Esophagus (tissue), 2 donors: ENCODE results near the gene SLC9A1. TPM values are rescaled to one million over a fixed set of nuclear protein-coding genes. Genes with fewer than 3 reads are reported as not detected.

Experiments
- H3K27ac ChIP-seq, 2 donors: one replicate each; pipeline ENCODE4 v1.5.1; 2013; ENCODE audit warnings: low read depth in 2 of 2, mild to moderate bottlenecking in 2 of 2, inconsistent platforms in 1 of 2, low read length in 1 of 2, moderate library complexity in 1 of 2
- H3K27me3 ChIP-seq, 2 donors: one replicate each; pipeline ENCODE4 v1.6.1; 2013; ENCODE audit warnings: low read length in 2 of 2, control low read depth in 1 of 2, mild to moderate bottlenecking in 1 of 2; ENCODE audit not compliant: insufficient read depth in 2 of 2, control insufficient read depth in 1 of 2
- H3K36me3 ChIP-seq, 2 donors: one replicate each; pipeline ENCODE4 v1.6.1; 2013; ENCODE audit warnings: low read length in 1 of 2; ENCODE audit not compliant: control insufficient read depth in 2 of 2, insufficient read depth in 2 of 2
- H3K4me1 ChIP-seq, 2 donors: one replicate each; pipeline ENCODE4 v1.6.1; 2013; ENCODE audit warnings: low read length in 1 of 2; ENCODE audit not compliant: control insufficient read depth in 2 of 2, insufficient read depth in 2 of 2
- H3K4me3 ChIP-seq, 2 donors: one replicate each; pipeline ENCODE4 v1.5.1; 2013; ENCODE audit warnings: low read length in 2 of 2, mild to moderate bottlenecking in 2 of 2, low read depth in 1 of 2, moderate library complexity in 1 of 2
- H3K9me3 ChIP-seq, 2 donors: one replicate each; pipeline ENCODE4 v1.6.1; 2013; ENCODE audit warnings: mild to moderate bottlenecking in 2 of 2, low read depth in 1 of 2, low read length in 1 of 2, moderate library complexity in 1 of 2; ENCODE audit not compliant: control insufficient read depth in 2 of 2, insufficient read depth in 1 of 2
- WGBS, 2 donors: extraction: QIAGEN DNeasy Blood & Tissue Kit; methylation state at CpG; one replicate each; pipeline ENCODE4 v1.1.7; 2013; 5-methylcytosine and 5-hydroxymethylcytosine counted together
- polyA plus RNA-seq, 2 donors: library from polyadenylated mRNA; stranded (reverse); fragments of 200-250 nt; gene quantifications; one replicate each; pipeline ENCODE4 v1.2.3, GENCODE V29; 2013
- donor health status: healthy with polysubstance abuse.
- donor health status: Bipolar disorder and iron deficiency.

The SLC9A1 gene
- polyA plus RNA-seq, 2 donors, result 9.1 to 16.1 TPM

DNA sequence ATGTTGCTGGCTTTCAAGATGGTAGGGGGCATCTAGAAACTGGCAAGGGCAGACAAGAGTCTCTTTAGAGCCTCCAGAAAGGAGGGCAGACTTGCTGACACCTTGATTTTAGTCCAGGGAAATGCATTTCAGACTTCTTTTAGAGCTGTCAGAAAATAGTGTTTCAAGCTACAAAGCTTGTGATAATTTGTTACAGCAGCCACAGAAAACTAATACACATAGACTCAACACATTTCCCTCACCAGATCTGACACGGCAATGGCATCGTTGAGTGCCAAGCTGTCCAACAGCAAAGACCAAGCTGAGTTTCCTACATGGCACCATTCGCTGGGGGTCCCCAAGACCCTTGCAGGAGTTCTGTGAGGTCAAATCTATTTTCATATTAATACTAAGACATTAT is 62.0 kb downstream of the SLC9A1 start:
- Histone ChIP-seq H3K9me3 (no peaks in the 10 kb centered on the region), H3K27ac (no peak overlapping the region), H3K27me3 (no peaks in the 10 kb centered on the region), H3K36me3 (no peaks in the 10 kb centered on the region), H3K4me1 (peaks cover 0 to under 1% of the 10 kb centered on the region in 2 donors), H3K4me3 (no peak overlapping the region)
- 93 to 96% methylated on average over 3 of the region's 3 CpGs for WGBS, 2 donors

DNA sequence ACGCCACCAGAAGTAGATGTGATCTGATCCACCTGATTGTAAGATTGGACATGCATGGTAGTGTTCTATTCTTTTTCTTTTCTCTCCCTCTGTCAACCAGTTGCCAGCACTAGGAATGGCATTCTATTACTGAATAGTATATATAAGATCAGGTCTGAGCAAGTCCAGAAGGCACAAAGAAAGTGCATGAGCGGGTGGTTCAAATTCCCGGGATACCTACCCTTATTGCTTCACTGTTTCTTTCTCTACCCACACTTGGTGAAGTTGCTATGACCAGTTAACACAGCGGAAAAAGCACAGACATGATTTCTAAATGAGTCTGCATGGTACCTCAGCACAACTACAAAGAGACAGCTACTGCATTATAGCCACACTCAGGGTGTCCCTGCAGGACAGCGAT is 64.0 kb downstream of the SLC9A1 start:
- no peaks in the 10 kb centered on the region for H3K27me3 ChIP-seq
- H3K27ac ChIP-seq, result no peak overlapping the region
- 61 to 81% methylated on average over 5 of the region's 5 CpGs for WGBS, 2 donors
- no peaks in the 10 kb centered on the region for H3K36me3 ChIP-seq
- H3K4me1 ChIP-seq, result no peaks in the 10 kb centered on the region
- no peak overlapping the region for H3K4me3 ChIP-seq
- peaks cover 0 to 3% of the 10 kb centered on the region in 2 donors for H3K9me3 ChIP-seq

DNA sequence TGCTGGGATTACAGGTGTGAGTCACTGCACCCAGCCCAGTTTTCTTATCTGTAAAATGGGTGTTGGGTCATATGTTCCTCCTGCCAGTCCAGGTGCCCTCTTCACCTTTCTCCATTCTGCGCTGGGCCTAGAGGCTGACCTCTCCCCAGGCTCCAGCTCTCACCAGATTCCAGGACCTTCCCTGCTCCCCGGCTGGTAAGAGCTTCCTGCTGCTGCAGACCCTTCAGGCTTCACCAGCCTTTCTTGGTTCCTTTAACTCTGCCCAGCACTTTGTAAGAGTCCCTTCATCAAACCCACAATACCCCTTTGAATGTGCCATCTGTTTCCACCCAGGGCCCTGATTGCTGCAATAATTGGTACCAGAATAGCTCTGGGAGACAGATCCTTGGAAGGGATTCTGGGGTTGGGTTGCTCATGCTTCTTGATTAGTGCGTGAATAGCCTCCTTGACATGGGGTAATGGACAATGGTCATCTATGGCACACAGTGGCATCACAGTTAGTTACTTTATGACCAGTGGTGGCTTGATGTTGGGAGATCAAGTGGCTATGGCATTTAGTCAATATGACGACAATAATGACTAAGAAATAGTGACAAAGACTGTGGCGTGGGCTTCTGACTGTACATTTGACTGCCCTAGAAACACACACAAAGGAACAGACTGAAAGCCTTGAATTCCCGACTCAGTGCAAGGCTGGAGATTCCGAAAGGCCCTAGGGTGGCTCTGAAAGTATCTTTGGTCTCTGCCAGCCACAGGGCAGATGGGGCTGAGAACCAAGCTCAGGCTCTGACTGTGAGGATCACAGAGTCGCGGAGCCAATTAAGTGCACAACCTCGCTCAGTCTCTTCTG is 67.3 kb downstream of the SLC9A1 start:
- Histone ChIP-seq H3K36me3 (no peaks in the 10 kb centered on the region), H3K9me3 (peaks cover 0 to 5% of the 10 kb centered on the region in 2 donors), H3K27ac (no peak overlapping the region), H3K27me3 (no peaks in the 10 kb centered on the region), H3K4me3 (no peak overlapping the region), H3K4me1 (no peaks in the 10 kb centered on the region)
- 91% methylated on average over 10 of the region's 10 CpGs for WGBS, 2 donors

DNA sequence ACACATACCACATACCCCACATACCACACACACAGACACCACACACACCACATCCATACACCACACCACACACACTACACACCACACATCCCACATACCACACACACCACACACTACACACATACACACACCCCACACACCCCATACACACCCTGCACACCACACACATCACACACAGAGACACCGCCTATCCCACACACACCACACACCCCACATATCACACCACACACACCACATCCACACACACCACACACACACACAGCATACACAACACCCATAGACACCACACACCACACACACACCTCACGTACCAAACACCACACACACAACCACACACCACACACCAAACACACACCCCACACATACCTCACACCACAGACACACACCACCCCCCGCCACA is 68.3 kb downstream of the SLC9A1 start:
- Histone ChIP-seq H3K4me1 (no peaks in the 10 kb centered on the region), H3K9me3 (peaks cover 0 to 5% of the 10 kb centered on the region in 2 donors), H3K27me3 (no peaks in the 10 kb centered on the region), H3K36me3 (no peaks in the 10 kb centered on the region), H3K27ac (no peak overlapping the region), H3K4me3 (no peak overlapping the region)
- WGBS, 2 donors, result 95 to 98% methylated on average over 2 to 3 of the region's 3 CpGs

DNA sequence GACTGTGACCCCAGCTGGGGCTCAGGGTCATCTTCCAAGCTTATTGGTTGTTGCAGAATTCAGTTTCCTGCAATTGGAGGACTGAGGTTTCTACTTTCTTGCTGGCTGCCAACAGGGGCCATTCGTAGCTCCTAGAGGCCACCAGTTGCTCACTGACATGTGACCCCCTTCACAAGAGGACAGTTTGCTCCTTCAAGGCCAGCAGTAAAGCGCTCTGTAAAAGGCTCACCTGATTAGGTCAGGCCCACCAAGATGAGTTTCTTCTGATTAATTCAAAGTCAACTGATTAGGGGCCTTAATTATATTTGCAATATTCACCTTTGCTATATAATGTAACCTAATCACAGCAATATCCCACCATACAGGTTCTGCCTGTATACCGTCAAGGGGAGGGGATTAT is 68.9 kb downstream of the SLC9A1 start:
- Histone ChIP-seq H3K4me1 (no peaks in the 10 kb centered on the region), H3K4me3 (no peak overlapping the region), H3K27me3 (no peaks in the 10 kb centered on the region), H3K36me3 (no peaks in the 10 kb centered on the region), H3K9me3 (peaks cover 0 to 5% of the 10 kb centered on the region in 2 donors), H3K27ac (no peak overlapping the region)
- 68 to 69% methylated on average over 3 of the region's 3 CpGs for WGBS, 2 donors

DNA sequence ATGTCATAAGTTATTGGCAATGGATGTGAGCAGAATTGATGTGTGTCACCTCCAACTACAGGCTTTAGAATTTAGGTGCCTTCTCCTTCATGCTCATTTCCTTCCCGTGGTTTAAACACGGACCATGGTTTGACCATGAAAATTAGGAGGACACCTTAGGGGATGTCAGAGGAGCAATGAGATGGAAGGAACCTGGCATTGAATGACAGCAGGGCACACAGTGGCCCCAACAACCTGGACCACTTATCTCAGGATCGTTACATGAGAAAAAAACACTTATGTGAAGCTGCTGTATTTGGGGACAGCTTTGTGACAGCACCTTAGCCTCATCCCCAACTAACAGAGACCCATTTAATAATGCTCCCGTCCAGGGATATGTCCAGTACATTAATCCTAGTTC is 70.8 kb downstream of the SLC9A1 start:
- Histone ChIP-seq H3K9me3 (peaks cover 0 to 8% of the 10 kb centered on the region in 2 donors), H3K36me3 (no peaks in the 10 kb centered on the region), H3K27ac (no peak overlapping the region), H3K27me3 (no peaks in the 10 kb centered on the region), H3K4me1 (no peaks in the 10 kb centered on the region), H3K4me3 (no peak overlapping the region)
- 88 to 93% methylated on average over 4 of the region's 4 CpGs for whole genome bisulfite sequencing, 2 donors

DNA sequence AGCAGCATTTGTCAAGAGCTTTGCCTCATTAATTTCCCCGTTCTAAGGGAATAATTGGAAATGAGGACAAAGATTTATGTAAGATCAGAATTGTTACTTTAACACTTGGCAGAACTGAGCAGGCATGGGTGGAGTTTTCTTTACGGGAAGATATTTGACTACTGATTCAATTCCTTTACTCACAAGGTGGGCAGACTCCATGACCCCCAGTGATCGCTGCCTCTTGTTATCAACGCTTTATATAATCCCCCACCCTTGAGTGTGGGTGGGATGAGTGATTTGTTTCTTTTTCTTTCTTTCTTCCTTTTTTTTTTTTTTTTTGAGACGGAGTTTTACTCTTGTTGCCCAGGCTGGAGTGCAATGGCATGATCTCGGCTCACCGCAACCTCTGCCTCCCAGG is 77.0 kb downstream of the SLC9A1 start:
- H3K27ac ChIP-seq, result no peak overlapping the region
- peaks cover 0 to 3% of the 10 kb centered on the region in 2 donors for H3K9me3 ChIP-seq
- H3K27me3 ChIP-seq, result no peaks in the 10 kb centered on the region
- H3K36me3 ChIP-seq, result no peaks in the 10 kb centered on the region
- WGBS, 2 donors, result 33 to 34% methylated on average over 4 of the region's 7 CpGs
- no peaks in the 10 kb centered on the region for H3K4me1 ChIP-seq
- H3K4me3 ChIP-seq, result no peak overlapping the region

DNA sequence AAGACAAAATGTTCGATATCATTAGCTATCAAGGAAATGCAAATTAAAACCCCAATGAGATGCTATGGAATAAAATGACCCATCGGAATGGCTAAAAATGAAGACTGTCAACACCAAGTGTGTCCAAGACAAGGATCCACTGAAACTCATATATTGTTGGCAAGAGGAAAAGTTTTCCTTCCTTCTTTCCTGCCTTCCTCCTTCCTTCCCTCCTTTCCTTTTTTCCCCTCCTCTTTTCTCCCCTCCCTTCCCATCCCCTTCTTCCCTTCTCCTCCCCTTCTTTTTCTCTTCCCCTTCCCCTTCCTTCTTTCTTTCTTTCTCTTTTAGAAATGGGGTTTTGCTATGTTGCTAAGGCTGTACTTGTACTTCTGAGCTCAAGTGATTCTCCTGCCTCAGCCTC is 78.1 kb downstream of the SLC9A1 start:
- H3K4me3 ChIP-seq, result no peak overlapping the region
- no peaks in the 10 kb centered on the region for H3K36me3 ChIP-seq
- peaks cover 0 to 3% of the 10 kb centered on the region in 2 donors for H3K9me3 ChIP-seq
- no peaks in the 10 kb centered on the region for H3K27me3 ChIP-seq
- WGBS, 2 donors, result 91 to 93% methylated on average over 2 of the region's 2 CpGs
- H3K4me1 ChIP-seq, result no peaks in the 10 kb centered on the region
- H3K27ac ChIP-seq, result no peak overlapping the region

DNA sequence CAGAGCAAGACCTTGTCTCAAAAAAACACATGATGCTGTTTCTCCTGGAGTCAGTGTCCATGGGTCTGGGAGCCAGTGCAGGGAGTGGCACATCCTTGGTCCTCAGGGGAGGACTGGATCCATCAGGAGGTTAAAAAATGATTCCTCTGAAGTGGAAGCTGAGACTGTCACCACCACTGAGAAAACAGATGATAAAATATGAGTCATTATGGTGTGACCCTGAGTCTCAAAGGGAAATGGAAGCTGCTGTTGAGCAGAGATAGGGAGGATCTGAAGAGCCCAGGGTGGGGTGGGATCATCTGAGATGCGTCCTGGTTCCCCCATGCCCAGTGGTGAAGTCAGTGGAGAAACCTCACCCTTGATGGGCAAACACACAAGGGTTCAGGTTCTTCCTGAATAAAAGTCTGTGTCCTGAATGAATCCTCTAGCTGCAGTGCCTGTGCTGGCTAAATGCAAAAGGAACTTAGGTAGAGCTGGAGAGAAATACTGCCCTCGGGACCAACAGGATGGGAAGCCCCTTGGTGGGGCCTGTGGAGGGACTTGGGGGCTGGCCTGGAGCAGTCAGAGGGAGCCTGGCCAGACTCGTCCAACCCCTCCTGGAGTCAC is 80.6 kb downstream of the SLC9A1 start:
- H3K27me3 ChIP-seq, result no peaks in the 10 kb centered on the region
- no peak overlapping the region for H3K27ac ChIP-seq
- H3K36me3 ChIP-seq, result no peaks in the 10 kb centered on the region
- H3K4me1 ChIP-seq, result peaks cover 0 to 6% of the 10 kb centered on the region in 2 donors
- H3K4me3 ChIP-seq, result no peak overlapping the region
- 65 to 71% methylated on average over 3 of the region's 3 CpGs for WGBS, 2 donors
- peaks cover 0 to under 1% of the 10 kb centered on the region in 2 donors for H3K9me3 ChIP-seq

DNA sequence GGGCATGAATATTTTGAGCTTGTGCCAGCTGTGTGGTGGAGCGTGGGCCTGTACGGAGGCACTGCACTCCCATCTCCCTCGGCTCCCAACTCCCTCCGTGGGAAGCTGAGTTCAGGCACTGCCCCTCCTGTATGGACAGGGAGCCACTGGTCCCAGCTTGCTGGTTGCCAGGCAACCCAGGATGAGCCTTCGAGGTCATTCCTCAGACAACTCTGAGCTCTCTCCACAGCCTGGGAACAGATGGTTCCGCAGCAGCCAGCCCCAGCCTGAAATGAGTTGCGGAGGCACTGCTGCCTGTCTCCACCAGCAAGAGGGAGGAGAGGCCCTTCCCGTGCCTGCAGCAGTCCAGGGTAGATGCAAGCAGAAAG is 83.9 kb downstream of the SLC9A1 start:
- Histone ChIP-seq H3K4me1 (peaks cover 0 to 6% of the 10 kb centered on the region in 2 donors), H3K27ac (no peak overlapping the region), H3K4me3 (no peak overlapping the region), H3K9me3 (no peaks in the 10 kb centered on the region), H3K27me3 (no peaks in the 10 kb centered on the region), H3K36me3 (no peaks in the 10 kb centered on the region)
- 28 to 36% methylated on average over 6 to 8 of the region's 8 CpGs for WGBS, 2 donors
